H1 (cell line): ENCODE results near the gene GTPBP10. TPM values are rescaled to one million over a fixed set of nuclear protein-coding genes. Genes with fewer than 3 reads are reported as not detected.

ENCODE experiments used
- CTCF ChIA-PET: fragments of 300-600 bp; sonication (Branson Sonifier 250); formaldehyde crosslinking; loops from one replicate; lab custom pipeline; 2021; ENCODE audit not compliant: partially characterized antibody; lab: Charles Lee
- POLR2A ChIA-PET: fragments of 300-600 bp; sonication (Branson Sonifier 250); formaldehyde crosslinking; loops from one replicate; lab custom pipeline; 2021; ENCODE audit warnings: inconsistent platforms; ENCODE audit not compliant: partially characterized antibody; lab: Charles Lee
- DNase-seq, 2 experiments: peaks; one replicate each; pipeline versions ENCODE4 v3.0.0 to v3.0.0-alpha.2; 2010 to 2022; ENCODE audit warnings: low spot score in 2 of 2, low read depth in 1 of 2, mixed read lengths in 1 of 2
- FAIRE-seq: peaks from 2 replicates; lab custom pipeline; 2011; peaks lifted over from hg19 to GRCh38; lab: Jason Lieb, UNC
- H2AFZ ChIP-seq: 2 replicates; pipeline ENCODE4 v1.8.1; 2012; ENCODE audit warnings: low read length, inconsistent platforms
- H2AK5ac ChIP-seq: 2 replicates; pipeline ENCODE4 v1.6.1; 2013; ENCODE audit warnings: low read depth, low read length
- H2BK120ac ChIP-seq: replicated peaks from 2 replicates; pipeline ENCODE3; 2013; ENCODE audit warnings: low read depth, low read length, inconsistent platforms
- H2BK12ac ChIP-seq: 2 replicates; pipeline ENCODE4 v1.6.1; 2013; ENCODE audit warnings: low read depth, low read length
- H2BK15ac ChIP-seq: 2 replicates; pipeline ENCODE4 v1.6.1; 2013; ENCODE audit warnings: low read length
- H2BK20ac ChIP-seq: 2 replicates; pipeline ENCODE4 v1.6.1; 2013; ENCODE audit warnings: low read length
- H2BK5ac ChIP-seq: 2 replicates; pipeline ENCODE4 v1.6.1; 2013; ENCODE audit warnings: low read depth, low read length
- H3K14ac ChIP-seq: 2 replicates; pipeline ENCODE4 v1.6.1; 2013; ENCODE audit warnings: inconsistent platforms; ENCODE audit not compliant: insufficient read length
- H3K18ac ChIP-seq: 2 replicates; pipeline ENCODE4 v1.6.1; 2013; ENCODE audit warnings: low read length; ENCODE audit errors: extremely low read depth
- H3K23ac ChIP-seq: 2 replicates; pipeline ENCODE4 v1.6.1; 2013; ENCODE audit warnings: inconsistent platforms; ENCODE audit not compliant: insufficient read length
- H3K23me2 ChIP-seq: 2 replicates; pipeline ENCODE4 v1.6.1; 2013; ENCODE audit warnings: low read depth, low read length
- H3K27ac ChIP-seq: 2 replicates; pipeline ENCODE4 v1.6.1; 2011; ENCODE audit warnings: low read depth, low read length, inconsistent platforms
- H3K27me3 ChIP-seq, 4 experiments: replicated peaks in 1 of 4; 1 replicate in 1 of 4; 2 replicates in 3 of 4; pipeline versions ENCODE4 v1.6.1 to v1.8.1; 2011 to 2013; ENCODE audit warnings: low read length in 3 of 4, mild to moderate bottlenecking in 3 of 4, inconsistent platforms in 2 of 4, mixed read lengths in 2 of 4, moderate library complexity in 1 of 4; ENCODE audit not compliant: control insufficient read depth in 3 of 4, insufficient read depth in 3 of 4; ENCODE audit errors: extremely low read depth in 1 of 4
- H3K36me3 ChIP-seq, 4 experiments: 2 replicates each; pipeline versions ENCODE4 v1.6.1 to v1.8.1; 2011 to 2013; ENCODE audit warnings: mild to moderate bottlenecking in 4 of 4, low read length in 3 of 4, moderate library complexity in 2 of 4, control low read depth in 1 of 4, inconsistent platforms in 1 of 4; ENCODE audit not compliant: insufficient read depth in 4 of 4, control insufficient read depth in 2 of 4
- H3K4ac ChIP-seq: replicated peaks from 2 replicates; pipeline ENCODE3; 2013; ENCODE audit warnings: low read length, low read depth, mixed read lengths, inconsistent platforms; ENCODE audit not compliant: insufficient read length
- H3K4me1 ChIP-seq, 4 experiments: replicated peaks in 1 of 4; 1 replicate in 1 of 4; 2 replicates in 3 of 4; pipeline versions ENCODE4 v1.6.1 to v1.8.1; 2011 to 2013; ENCODE audit warnings: low read length in 3 of 4, inconsistent platforms in 2 of 4, mixed read lengths in 1 of 4; ENCODE audit not compliant: insufficient read depth in 4 of 4, control insufficient read depth in 3 of 4
- H3K4me2 ChIP-seq, 2 experiments: 2 replicates each; pipeline versions ENCODE4 v1.6.1 to v1.8.1; 2011 to 2013; ENCODE audit warnings: low read depth in 2 of 2, low read length in 2 of 2, control low read depth in 1 of 2, inconsistent platforms in 1 of 2, mild to moderate bottlenecking in 1 of 2; ENCODE audit not compliant: insufficient read depth in 1 of 2
- H3K4me3 ChIP-seq, 4 experiments: fragments of 200-600, 300-600 bp in 1 of 4; sonication (generic), shearing (Covaris generic), sonication (Bioruptor Twin) in 1 of 4; 2 replicates each; pipeline versions ENCODE4 v1.5.1 to v1.8.1; 2011 to 2016; ENCODE audit warnings: low read length in 4 of 4, low read depth in 3 of 4, control low read depth in 2 of 4, inconsistent platforms in 2 of 4, mild to moderate bottlenecking in 2 of 4, mixed read lengths in 1 of 4, moderate library complexity in 1 of 4; ENCODE audit not compliant: insufficient read depth in 2 of 4; ENCODE audit errors: extremely low read depth in 1 of 4
- H3K56ac ChIP-seq: replicated peaks from 2 replicates; pipeline ENCODE3; 2013; ENCODE audit warnings: low read depth, mild to moderate bottlenecking, mixed read lengths, low read length, inconsistent platforms; ENCODE audit not compliant: insufficient read length
- H3K79me1 ChIP-seq: 2 replicates; pipeline ENCODE4 v1.6.1; 2013; ENCODE audit warnings: low read depth, low read length, control low read depth
- H3K79me2 ChIP-seq, 2 experiments: 2 replicates each; pipeline versions ENCODE4 v1.6.1 to v1.8.1; 2012 to 2013; ENCODE audit warnings: low read length in 2 of 2, mild to moderate bottlenecking in 2 of 2, inconsistent platforms in 1 of 2; ENCODE audit not compliant: insufficient read depth in 2 of 2, control insufficient read depth in 1 of 2
- H3K9ac ChIP-seq, 4 experiments: replicated peaks in 1 of 4; 1 replicate in 1 of 4; 2 replicates in 3 of 4; pipeline versions ENCODE4 v1.6.1 to v1.8.1; 2011 to 2013; ENCODE audit warnings: low read depth in 3 of 4, low read length in 3 of 4, control low read depth in 2 of 4, mild to moderate bottlenecking in 2 of 4, moderate library complexity in 2 of 4, inconsistent platforms in 1 of 4; ENCODE audit errors: extremely low read depth in 1 of 4
- H3K9me3 ChIP-seq, 2 experiments: 2 replicates each; pipeline versions ENCODE4 v1.6.1 to v1.8.1; 2012 to 2013; ENCODE audit warnings: mild to moderate bottlenecking in 2 of 2, moderate library complexity in 2 of 2, control low read depth in 1 of 2, inconsistent platforms in 1 of 2, low read depth in 1 of 2, low read length in 1 of 2, mixed read lengths in 1 of 2; ENCODE audit not compliant: insufficient read depth in 2 of 2
- H4K20me1 ChIP-seq, 2 experiments: replicated peaks in 1 of 2; 2 replicates each; pipeline versions ENCODE3 to v1.8.1; 2011 to 2013; ENCODE audit warnings: inconsistent platforms in 2 of 2, low read length in 2 of 2, mild to moderate bottlenecking in 1 of 2; ENCODE audit not compliant: insufficient read depth in 2 of 2, control insufficient read depth in 1 of 2
- H4K5ac ChIP-seq: 2 replicates; pipeline ENCODE4 v1.6.1; 2013; ENCODE audit warnings: low read length, low read depth, mixed read lengths, inconsistent platforms; ENCODE audit not compliant: insufficient read length
- H4K8ac ChIP-seq: 2 replicates; pipeline ENCODE4 v1.8.0; 2013; ENCODE audit warnings: mild to moderate bottlenecking, moderate library complexity, low read length, inconsistent platforms; ENCODE audit not compliant: insufficient read depth; ENCODE audit errors: extremely low read depth
- H4K91ac ChIP-seq: replicated peaks from 2 replicates; pipeline ENCODE3; 2013; ENCODE audit warnings: low read length, mixed read lengths, inconsistent platforms; ENCODE audit not compliant: insufficient read length
- GTF2F1 ChIP-seq: IDR thresholded peaks from 2 replicates; pipeline ENCODE4 v1.6.1; 2012; ENCODE audit warnings: low read depth, low read length, improper control_type of control experiment, borderline replicate concordance
- HDAC2 ChIP-seq, 2 experiments: fragments of 300-600 bp in 1 of 2; sonication (generic) in 1 of 2; IDR thresholded peaks; 2 replicates each; pipeline ENCODE4 v1.6.1; 2011 to 2012; ENCODE audit warnings: low read depth in 2 of 2, low read length in 2 of 2, mild to moderate bottlenecking in 2 of 2, moderate library complexity in 2 of 2, borderline replicate concordance in 1 of 2, inconsistent platforms in 1 of 2
- KDM4A ChIP-seq: IDR thresholded peaks from one replicate; pipeline ENCODE4 v1.7.1; 2012; ENCODE audit warnings: low read depth, mild to moderate bottlenecking, moderate library complexity, low read length, inconsistent platforms; ENCODE audit not compliant: severe bottlenecking
- MAFK ChIP-seq: IDR thresholded peaks from 2 replicates; pipeline ENCODE4 v1.6.1; 2012; ENCODE audit warnings: low read depth, mild to moderate bottlenecking, improper control_type of control experiment, low read length
- RFX5 ChIP-seq: IDR thresholded peaks from 2 replicates; pipeline ENCODE4 v1.6.1; 2011; ENCODE audit warnings: low read depth, low read length, improper control_type of control experiment, borderline replicate concordance
- SP4 ChIP-seq: IDR thresholded peaks from 2 replicates; pipeline ENCODE4 v1.6.1; 2012; ENCODE audit warnings: low read length, inconsistent platforms
- TAF7 ChIP-seq: optimal IDR thresholded peaks from 2 replicates; pipeline ENCODE3; 2011; ENCODE audit warnings: low read depth, mild to moderate bottlenecking, inconsistent platforms, low read length, moderate library complexity, borderline replicate concordance
- TEAD4 ChIP-seq: IDR thresholded peaks from 2 replicates; pipeline ENCODE4 v1.6.1; 2012; ENCODE audit warnings: low read depth, low read length, inconsistent platforms, mixed read lengths
- WGBS, 2 experiments: shearing (Covaris generic) in 1 of 2; methylation state at CpG; one replicate each; pipeline versions ENCODE4 v1.1.6 to v1.1.7; 2013 to 2015; ENCODE audit warnings: low lambda C conversion rate in 2 of 2, mixed read lengths in 2 of 2, inconsistent platforms in 1 of 2, low coverage in 1 of 2, missing lambda C conversion rate in 1 of 2; ENCODE audit not compliant: insufficient replicate concordance in 2 of 2, insufficient coverage in 1 of 2, insufficient read length in 1 of 2; ENCODE audit errors: extremely low coverage in 1 of 2, missing lambda C conversion rate in 1 of 2; 5-methylcytosine and 5-hydroxymethylcytosine counted together
- polyA plus RNA-seq, 7 experiments: library from polyadenylated mRNA; depleted of rRNA in 3 of 7; stranded (reverse) in 5 of 7; unstranded in 2 of 7; fragments of >200 nt in 5 of 7; fragments of 200-250 nt in 2 of 7; gene quantifications; 1 replicate in 5 of 7; 2 replicates in 1 of 7; 4 replicates in 1 of 7; pipeline versions ENCODE4 v1.2.1 to v1.2.3, GENCODE V29; 2011 to 2013; ENCODE audit warnings: missing spikeins in 2 of 7, mixed read lengths in 2 of 7
- total RNA-seq: library from RNA; stranded (reverse); fragmentation: NEBNext Ultra II Directional; extraction: Animal tissue kit (Norgen Biotek cat#: 25700); gene quantifications from 2 replicates; pipeline ENCODE4 v1.2.1, GENCODE V29; 2021

The GTPBP10 gene
- total and polyA plus RNA-seq, 2 of the 8 experiments (the other 6 are each of a cell fraction or from before 2014, with no cell fraction given), result 4.4 to 21.2 TPM

DNA sequence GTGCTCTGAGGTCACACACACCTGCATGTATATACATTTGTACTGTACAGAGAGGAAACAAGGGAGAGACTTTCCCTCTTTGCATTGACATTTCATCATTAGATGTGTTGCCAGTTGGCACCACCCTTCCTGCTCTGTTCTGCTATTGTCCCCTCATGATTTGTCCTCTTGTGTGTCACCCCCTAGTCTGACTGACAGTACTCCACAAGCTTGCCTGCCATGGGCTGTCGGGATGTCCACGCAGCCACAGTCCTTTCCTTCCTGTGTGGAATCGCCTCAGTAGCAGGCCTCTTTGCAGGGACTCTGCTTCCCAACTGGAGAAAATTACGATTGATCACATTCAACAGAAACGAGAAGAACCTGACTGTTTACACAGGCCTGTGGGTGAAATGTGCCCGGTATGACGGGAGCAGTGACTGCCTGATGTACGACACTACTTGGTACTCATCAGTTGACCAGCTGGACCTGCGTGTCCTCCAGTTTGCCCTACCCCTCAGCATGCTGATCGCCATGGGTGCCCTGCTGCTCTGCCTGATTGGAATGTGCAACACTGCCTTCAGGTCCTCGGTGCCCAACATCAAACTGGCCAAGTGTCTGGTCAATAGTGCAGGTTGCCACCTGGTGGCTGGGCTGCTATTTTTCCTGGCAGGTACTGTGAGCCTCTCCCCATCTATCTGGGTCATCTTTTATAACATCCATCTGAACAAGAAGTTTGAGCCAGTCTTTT, 66.1 kb downstream of the GTPBP10 start:
- H4K91ac ChIP-seq, result no peak overlapping the region
- H3K9ac ChIP-seq, result no peak overlapping the region
- H4K5ac ChIP-seq, result no peak overlapping the region
- FAIRE-seq (peak; percentile 50), DNase-seq (peak in 1 of 2 experiments; percentile 57)
- H2AK5ac ChIP-seq, result no peak overlapping the region
- H3K56ac ChIP-seq, result no peak overlapping the region
- H3K27ac ChIP-seq, result no peak overlapping the region; the same call in none of the 2 replicates
- no peak overlapping the region for H3K14ac ChIP-seq
- no peak overlapping the region for H3K18ac ChIP-seq
- no peaks in the 10 kb centered on the region; a peak in 1 of 4 replicates for H3K9me3 ChIP-seq
- H2BK120ac ChIP-seq, result no peak overlapping the region
- H2BK20ac ChIP-seq, result no peak overlapping the region
- no peak overlapping the region for H2BK12ac ChIP-seq
- no peak overlapping the region for H2BK15ac ChIP-seq
- H3K36me3 ChIP-seq, result peaks cover 4 to 19% (median 13%) of the 10 kb centered on the region in 4 experiments; a peak in 7 of 8 replicates
- 81% methylated on average over 11 of the region's 11 CpGs; no CpG with 5 or more reads in 1 of the 2 experiments for WGBS, 2 experiments
- H4K20me1 ChIP-seq, result peaks cover 5 to 7% of the 10 kb centered on the region in 2 experiments
- H2AFZ ChIP-seq, result no peak overlapping the region
- H3K4ac ChIP-seq, result no peak overlapping the region
- peaks cover 0 to 6% of the 10 kb centered on the region in 2 experiments; a peak in 2 of 4 replicates for H3K79me2 ChIP-seq
- CTCF ChIA-PET, result interaction anchor here (0.8 to 3.4 kb wide), 12 partner anchors 9 to 258 kb away, joined by 3 to 15 read pairs (median 3); partner anchors contain the start of genes STEAP1 and STEAP2
- H2BK5ac ChIP-seq, result 0 out of 2 replicates have a peak overlapping the region, but pooled peaks have one; percentile 5
- no peaks in the 10 kb centered on the region for H3K27me3 ChIP-seq
- H3K23me2 ChIP-seq, result no peaks in the 10 kb centered on the region
- POLR2A ChIA-PET, result interaction anchor here (1.2 kb wide), 1 partner anchor 9 kb away, joined by 4 read pairs; the partner anchor contains the start of gene CLDN12
- H3K23ac ChIP-seq, result no peak overlapping the region
- H3K4me1 ChIP-seq, result no peaks in the 10 kb centered on the region
- peaks cover 2% of the 10 kb centered on the region; the same call in 1 of the 2 replicates for H3K79me1 ChIP-seq
- no peak overlapping the region for H4K8ac ChIP-seq
- H3K4me2 ChIP-seq, result no peak overlapping the region
- no peak overlapping the region for H3K4me3 ChIP-seq
- no peak for TF ChIP-seq MAFK
- no peak for TF ChIP-seq RFX5
- no peak for TF ChIP-seq KDM4A
- no peak for TF ChIP-seq SP4
- TF ChIP-seq HDAC2 (IDR thresholded peaks at IDR 0.05; ENCODE audit: borderline replicate concordance in 1 of 2, low read depth in 2 of 2, low read length in 2 of 2), result no peak
- TF ChIP-seq TAF7, result no peak
- TF ChIP-seq GTF2F1, result no peak
- 0 out of 2 replicates have a peak, but pooled peaks have one; percentile 42 for TF ChIP-seq TEAD4
